GM21526 (cell line): ENCODE results near the gene MATCAP1.

Source experiments
- ATAC-seq: cut with Tn5 transposase; IDR thresholded peaks from one replicate; pipeline ENCODE4 v1.9.1; 2021; ENCODE audit warnings: moderate library complexity; ENCODE audit not compliant: unreplicated experiment, low FRiP score

The MATCAP1 gene

GRCh38 chr16:67145746-67146145 lies 38.0 kb downstream of the MATCAP1 start:
- no peak for ATAC-seq

- no peak for ATAC-seq
Observed at GRCh38 chr16:67144943-67145342, 38.8 kb downstream of the MATCAP1 start.

- no peak for ATAC-seq
Observed at GRCh38 chr16:67142342-67142741, 41.4 kb downstream of the MATCAP1 start.

- no peak for ATAC-seq
Observed at GRCh38 chr16:67141391-67141790, 42.4 kb downstream of the MATCAP1 start.

- no peak for ATAC-seq
Observed at GRCh38 chr16:67137605-67138004, 46.2 kb downstream of the MATCAP1 start.

GRCh38 chr16:67129422-67129821 lies 54.3 kb downstream of the MATCAP1 start:
- ATAC-seq = no peak

- no peak for ATAC-seq
Observed at GRCh38 chr16:67128887-67129286, 54.9 kb downstream of the MATCAP1 start.

GRCh38 chr16:67128417-67128816 lies 55.3 kb downstream of the MATCAP1 start:
- ATAC-seq = no peak
